ENCODE data around the gene DUOX1.

DNA sequence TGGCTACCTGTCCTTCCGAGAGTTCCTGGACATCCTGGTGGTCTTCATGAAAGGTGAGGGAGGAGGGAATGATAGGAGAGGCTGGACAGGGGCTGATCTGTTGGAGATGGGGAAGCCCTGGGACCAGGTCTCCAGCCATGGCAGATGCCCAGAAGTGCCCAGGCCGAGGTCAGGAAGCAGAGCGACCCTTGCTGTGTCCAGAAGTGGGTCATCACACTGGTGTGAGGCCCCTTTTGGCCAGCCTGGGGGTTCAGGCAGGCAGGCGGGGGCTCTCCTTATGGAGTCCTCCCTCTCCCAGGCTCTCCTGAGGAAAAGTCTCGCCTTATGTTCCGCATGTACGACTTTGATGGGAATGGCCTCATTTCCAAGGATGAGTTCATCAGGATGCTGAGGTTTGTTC lies 17.8 kb downstream of the DUOX1 start:
- TF ChIP-seq RAD21 (IDR thresholded peaks at IDR 0.05; ENCODE audit: low read length) (no peak), EP300 (IDR thresholded peaks at IDR 0.05; ENCODE audit: borderline replicate concordance in 1 of 2, low read depth in 1 of 2, low read length in 1 of 2) (no peak), EZH2phosphoT487 (IDR thresholded peaks at IDR 0.05; ENCODE audit: borderline replicate concordance, low read depth) (no peak)
- TF ChIP-seq, protein P1, sequence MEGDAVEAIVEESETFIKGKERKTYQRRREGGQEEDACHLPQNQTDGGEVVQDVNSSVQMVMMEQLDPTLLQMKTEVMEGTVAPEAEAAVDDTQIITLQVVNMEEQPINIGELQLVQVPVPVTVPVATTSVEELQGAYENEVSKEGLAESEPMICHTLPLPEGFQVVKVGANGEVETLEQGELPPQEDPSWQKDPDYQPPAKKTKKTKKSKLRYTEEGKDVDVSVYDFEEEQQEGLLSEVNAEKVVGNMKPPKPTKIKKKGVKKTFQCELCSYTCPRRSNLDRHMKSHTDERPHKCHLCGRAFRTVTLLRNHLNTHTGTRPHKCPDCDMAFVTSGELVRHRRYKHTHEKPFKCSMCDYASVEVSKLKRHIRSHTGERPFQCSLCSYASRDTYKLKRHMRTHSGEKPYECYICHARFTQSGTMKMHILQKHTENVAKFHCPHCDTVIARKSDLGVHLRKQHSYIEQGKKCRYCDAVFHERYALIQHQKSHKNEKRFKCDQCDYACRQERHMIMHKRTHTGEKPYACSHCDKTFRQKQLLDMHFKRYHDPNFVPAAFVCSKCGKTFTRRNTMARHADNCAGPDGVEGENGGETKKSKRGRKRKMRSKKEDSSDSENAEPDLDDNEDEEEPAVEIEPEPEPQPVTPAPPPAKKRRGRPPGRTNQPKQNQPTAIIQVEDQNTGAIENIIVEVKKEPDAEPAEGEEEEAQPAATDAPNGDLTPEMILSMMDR (IDR thresholded peaks at IDR 0.05): no peak
- TF ChIP-seq, protein P2, sequence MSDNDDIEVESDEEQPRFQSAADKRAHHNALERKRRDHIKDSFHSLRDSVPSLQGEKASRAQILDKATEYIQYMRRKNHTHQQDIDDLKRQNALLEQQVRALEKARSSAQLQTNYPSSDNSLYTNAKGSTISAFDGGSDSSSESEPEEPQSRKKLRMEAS (IDR thresholded peaks at IDR 0.05; ENCODE audit: low read depth): no peak
